ENCODE data around the gene ZNF618.

ZNF618 gene

DNA sequence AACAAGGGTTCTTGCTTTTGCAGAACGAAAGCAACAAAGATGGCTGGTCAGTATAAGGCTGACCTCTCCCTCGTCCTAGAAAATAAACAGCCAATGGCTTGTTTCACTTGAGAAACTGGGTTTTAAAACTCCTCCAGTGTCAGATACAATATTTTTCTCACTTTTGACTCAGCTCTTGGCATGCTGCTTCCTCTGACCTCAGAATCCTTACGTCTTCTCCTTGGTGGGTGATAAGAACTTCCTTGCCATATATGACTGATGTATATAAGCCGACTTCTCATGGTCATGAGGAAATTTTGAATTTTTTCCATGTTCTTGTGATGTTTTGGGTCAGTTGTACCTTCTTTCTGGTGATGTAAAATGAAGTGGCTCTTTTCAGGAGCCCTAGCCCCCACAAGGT lies 3.8 kb downstream of the ZNF618 start:
- no peak for DNase-seq (ENCODE audit: low spot score)
- no peaks in the 10 kb centered on the region for H3K9me3 ChIP-seq (ENCODE audit: severe bottlenecking)
- no peak for TF ChIP-seq CTCF (IDR thresholded peaks at IDR 0.05; ENCODE audit: poor library complexity, severe bottlenecking)
- H3K27ac ChIP-seq (ENCODE audit: poor library complexity, severe bottlenecking) = no peak overlapping the region
- no peak overlapping the region for H3K4me3 ChIP-seq (ENCODE audit: severe bottlenecking)
- no peak for ATAC-seq (ENCODE audit: low read depth)
- no peaks in the 10 kb centered on the region for H3K27me3 ChIP-seq (ENCODE audit: insufficient read depth, poor library complexity, severe bottlenecking)
- peaks cover 17% of the 10 kb centered on the region for H3K4me1 ChIP-seq (ENCODE audit: insufficient read depth, poor library complexity, severe bottlenecking)
- H3K36me3 ChIP-seq (ENCODE audit: low read depth) = no peaks in the 10 kb centered on the region

DNA sequence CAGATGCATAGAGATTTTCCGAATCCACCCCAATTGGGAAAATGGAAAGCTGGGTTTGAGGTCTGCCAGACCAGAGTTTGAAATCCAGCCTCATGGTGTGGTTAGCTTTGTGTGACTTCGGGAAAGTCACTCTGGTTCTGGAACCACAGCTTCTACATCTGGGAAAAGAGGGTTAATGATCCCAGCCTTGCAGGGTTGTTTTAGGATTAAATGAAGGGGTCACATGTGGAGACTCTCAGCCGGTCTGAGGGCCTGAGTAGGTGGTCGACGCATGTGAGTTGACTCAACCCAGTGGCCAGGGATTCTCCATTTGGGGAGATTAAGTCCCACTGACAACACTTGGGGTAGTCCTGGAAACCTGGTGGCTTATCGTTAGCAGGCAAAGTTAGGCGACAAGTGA lies 6.1 kb downstream of the ZNF618 start:
- Histone ChIP-seq H3K4me1 (ENCODE audit: insufficient read depth, poor library complexity, severe bottlenecking) (peaks cover 14% of the 10 kb centered on the region), H3K27me3 (ENCODE audit: insufficient read depth, poor library complexity, severe bottlenecking) (no peaks in the 10 kb centered on the region), H3K36me3 (ENCODE audit: low read depth) (no peaks in the 10 kb centered on the region), H3K4me3 (ENCODE audit: severe bottlenecking) (no peak overlapping the region), H3K9me3 (ENCODE audit: severe bottlenecking) (no peaks in the 10 kb centered on the region), H3K27ac (ENCODE audit: poor library complexity, severe bottlenecking) (no peak overlapping the region)
- ATAC-seq (ENCODE audit: low read depth) (no peak), DNase-seq (ENCODE audit: low spot score) (no peak)
- no peak for TF ChIP-seq CTCF (IDR thresholded peaks at IDR 0.05; ENCODE audit: poor library complexity, severe bottlenecking)

- no peak for DNase-seq (ENCODE audit: low spot score)
- TF ChIP-seq CTCF (IDR thresholded peaks at IDR 0.05; ENCODE audit: poor library complexity, severe bottlenecking) = no peak
Observed at GRCh38 chr9:113882636-113883164, 6.6 kb downstream of the ZNF618 start.

GRCh38 chr9:113885183-113886025 lies 9.3 kb downstream of the ZNF618 start:
- Histone ChIP-seq H3K4me1 (ENCODE audit: insufficient read depth, poor library complexity, severe bottlenecking) (no peaks in the 10 kb centered on the region), H3K36me3 (ENCODE audit: low read depth) (no peaks in the 10 kb centered on the region), H3K9me3 (ENCODE audit: severe bottlenecking) (no peaks in the 10 kb centered on the region), H3K4me3 (ENCODE audit: severe bottlenecking) (no peak overlapping the region), H3K27me3 (ENCODE audit: insufficient read depth, poor library complexity, severe bottlenecking) (no peaks in the 10 kb centered on the region), H3K27ac (ENCODE audit: poor library complexity, severe bottlenecking) (no peak overlapping the region)
- peak; percentile 20; the same call in 1 of the 3 replicates for ATAC-seq (ENCODE audit: low read depth)
- DNase-seq (ENCODE audit: low spot score) = no peak
- TF ChIP-seq CTCF (IDR thresholded peaks at IDR 0.05; ENCODE audit: poor library complexity, severe bottlenecking) = no peak

More at GRCh38 chr9:113882636-113883164, 6.6 kb downstream of the ZNF618 start:
- no peaks in the 10 kb centered on the region for H3K9me3 ChIP-seq (ENCODE audit: severe bottlenecking)
- H3K27me3 ChIP-seq (ENCODE audit: insufficient read depth, poor library complexity, severe bottlenecking) = no peaks in the 10 kb centered on the region
- H3K4me1 ChIP-seq (ENCODE audit: insufficient read depth, poor library complexity, severe bottlenecking) = peaks cover 9% of the 10 kb centered on the region
- H3K4me3 ChIP-seq (ENCODE audit: severe bottlenecking) = no peak overlapping the region
- no peak for ATAC-seq (ENCODE audit: low read depth)
- no peaks in the 10 kb centered on the region for H3K36me3 ChIP-seq (ENCODE audit: low read depth)
- H3K27ac ChIP-seq (ENCODE audit: poor library complexity, severe bottlenecking) = no peak overlapping the region

- no peak for TF ChIP-seq CTCF (IDR thresholded peaks at IDR 0.05; ENCODE audit: poor library complexity, severe bottlenecking)
- Histone ChIP-seq H3K4me1 (ENCODE audit: insufficient read depth, poor library complexity, severe bottlenecking) (no peaks in the 10 kb centered on the region), H3K36me3 (ENCODE audit: low read depth) (peaks cover 1% of the 10 kb centered on the region), H3K4me3 (ENCODE audit: severe bottlenecking) (peak overlapping the region; percentile 1), H3K27ac (ENCODE audit: poor library complexity, severe bottlenecking) (no peak overlapping the region), H3K27me3 (ENCODE audit: insufficient read depth, poor library complexity, severe bottlenecking) (no peaks in the 10 kb centered on the region), H3K9me3 (ENCODE audit: severe bottlenecking) (no peaks in the 10 kb centered on the region)
- DNase-seq (ENCODE audit: low spot score) (no peak), ATAC-seq (ENCODE audit: low read depth) (peak; percentile 45; the same call in 1 of the 3 replicates)
Observed at GRCh38 chr9:113886026-113886369, 9.9 kb downstream of the ZNF618 start.
